Endothelial cell (in vitro differentiated cells): ENCODE results near the gene TAAR8. TPM values are rescaled to one million over a fixed set of nuclear protein-coding genes. Genes with fewer than 3 reads are reported as not detected.
A peak's percentile ranks its signal among the peaks of the same experiment; 100 is the strongest.
"Not testable (repeated sequence)": the region's sequence is repeated elsewhere in the genome, so short reads cannot be mapped to it uniquely, and the experiment has no call there.

Source experiments
- DNase-seq: peaks from one replicate; pipeline ENCODE4 v3.0.0; 2021; ENCODE audit warnings: low spot score
- H3K27ac Mint-ChIP-seq: one replicate; pipeline ENCODE4 v1.8.0; 2021; ENCODE audit warnings: mixed read lengths, inconsistent platforms; ENCODE audit not compliant: unreplicated experiment
- H3K27me3 Mint-ChIP-seq: one replicate; pipeline ENCODE4 v1.8.0; 2021; ENCODE audit warnings: mild to moderate bottlenecking, moderate library complexity, mixed read lengths, inconsistent platforms; ENCODE audit not compliant: unreplicated experiment
- H3K36me3 Mint-ChIP-seq: one replicate; pipeline ENCODE4 v1.8.0; 2021; ENCODE audit warnings: mild to moderate bottlenecking, low read depth, mixed read lengths, inconsistent platforms; ENCODE audit not compliant: unreplicated experiment
- H3K4me1 Mint-ChIP-seq: one replicate; pipeline ENCODE4 v1.8.0; 2021; ENCODE audit warnings: mild to moderate bottlenecking, mixed read lengths, inconsistent platforms; ENCODE audit not compliant: unreplicated experiment
- H3K4me3 Mint-ChIP-seq: one replicate; pipeline ENCODE4 v1.8.0; 2021; ENCODE audit warnings: mild to moderate bottlenecking, mixed read lengths, inconsistent platforms; ENCODE audit not compliant: unreplicated experiment
- H3K9me3 Mint-ChIP-seq: one replicate; pipeline ENCODE4 v1.8.0; 2021; ENCODE audit warnings: mixed read lengths, inconsistent platforms; ENCODE audit not compliant: unreplicated experiment
- CTCF ChIP-seq: fragments of 200-600 bp; sonication (generic); IDR thresholded peaks from one replicate; pipeline ENCODE4 v1.5.0; 2021; ENCODE audit warnings: antibody characterized with exemption; ENCODE audit not compliant: unreplicated experiment
- total RNA-seq: library from RNA; stranded (reverse); fragmentation: NEBNext Ultra II Directional; extraction: Animal tissue kit (Norgen Biotek cat#: 25700); gene quantifications from one replicate; pipeline ENCODE4 v1.2.1, GENCODE V29; 2021; ENCODE audit not compliant: unreplicated experiment

The TAAR8 gene
- total RNA-seq, 1 donor from 2014 or later, result not detected

GRCh38 chr6:132592855-132593254, 40.4 kb downstream of the TAAR8 start:
- Mint-ChIP-seq H3K4me3 (no peak overlapping the region), H3K27me3 (peaks cover 3% of the 10 kb centered on the region), H3K4me1 (peaks cover 2% of the 10 kb centered on the region), H3K9me3 (no peaks in the 10 kb centered on the region), H3K27ac (no peak overlapping the region), H3K36me3 (no peaks in the 10 kb centered on the region)
- TF ChIP-seq CTCF, result no peak
- no peak for DNase-seq

- Mint-ChIP-seq H3K4me3 (no peak overlapping the region), H3K9me3 (no peaks in the 10 kb centered on the region), H3K27me3 (peaks cover 2% of the 10 kb centered on the region), H3K27ac (no peak overlapping the region), H3K4me1 (peaks cover 2% of the 10 kb centered on the region), H3K36me3 (no peaks in the 10 kb centered on the region)
- DNase-seq, result no peak
- no peak for TF ChIP-seq CTCF
These were observed 43.7 kb downstream of the TAAR8 start for GRCh38 chr6:132596201-132596600.

GRCh38 chr6:132598473-132598872, 46.0 kb downstream of the TAAR8 start:
- Mint-ChIP-seq H3K4me1 (no peaks in the 10 kb centered on the region), H3K27ac (no peak overlapping the region), H3K27me3 (no peaks in the 10 kb centered on the region), H3K4me3 (no peak overlapping the region), H3K9me3 (no peaks in the 10 kb centered on the region), H3K36me3 (no peaks in the 10 kb centered on the region)
- DNase-seq, result peak; percentile 7
- no peak for TF ChIP-seq CTCF

- H3K36me3 Mint-ChIP-seq, DNase-seq, H3K4me3 Mint-ChIP-seq: not testable (repeated sequence)
These were observed 48.4 kb downstream of the TAAR8 start for GRCh38 chr6:132600900-132601299.

More at GRCh38 chr6:132600900-132601299, 48.4 kb downstream of the TAAR8 start:
- not testable (repeated sequence) for H3K9me3 Mint-ChIP-seq, H3K27me3 Mint-ChIP-seq, H3K27ac Mint-ChIP-seq, H3K4me1 Mint-ChIP-seq

Other genes starting within 250 kb of the TAAR8 start
- gene MOXD1, start 151.2 kb upstream of the TAAR8 start, total RNA-seq, result 0.08 TPM
- gene STX7, start 39.6 kb upstream of the TAAR8 start, total RNA-seq, result 60.9 TPM
- not detected for gene TAAR9, start 14.4 kb upstream of the TAAR8 start, total RNA-seq
- gene TAAR6, start 17.6 kb downstream of the TAAR8 start, total RNA-seq, result not detected
- gene TAAR5, start 37.1 kb downstream of the TAAR8 start, total RNA-seq, result not detected
- gene TAAR2, start 71.6 kb downstream of the TAAR8 start, total RNA-seq, result not detected
- not detected for gene TAAR1, start 106.5 kb downstream of the TAAR8 start, total RNA-seq
- 1.5 TPM for gene VNN1, start 161.4 kb downstream of the TAAR8 start, total RNA-seq
- not detected for gene VNN2, start 205.2 kb downstream of the TAAR8 start, total RNA-seq
- 11.1 TPM for gene SLC18B1, start 246.0 kb downstream of the TAAR8 start, total RNA-seq